ENCODE data around the gene SETD1B.
A peak's percentile ranks its signal among the peaks of the same experiment; 100 is the strongest.

Gene SETD1B

DNA sequence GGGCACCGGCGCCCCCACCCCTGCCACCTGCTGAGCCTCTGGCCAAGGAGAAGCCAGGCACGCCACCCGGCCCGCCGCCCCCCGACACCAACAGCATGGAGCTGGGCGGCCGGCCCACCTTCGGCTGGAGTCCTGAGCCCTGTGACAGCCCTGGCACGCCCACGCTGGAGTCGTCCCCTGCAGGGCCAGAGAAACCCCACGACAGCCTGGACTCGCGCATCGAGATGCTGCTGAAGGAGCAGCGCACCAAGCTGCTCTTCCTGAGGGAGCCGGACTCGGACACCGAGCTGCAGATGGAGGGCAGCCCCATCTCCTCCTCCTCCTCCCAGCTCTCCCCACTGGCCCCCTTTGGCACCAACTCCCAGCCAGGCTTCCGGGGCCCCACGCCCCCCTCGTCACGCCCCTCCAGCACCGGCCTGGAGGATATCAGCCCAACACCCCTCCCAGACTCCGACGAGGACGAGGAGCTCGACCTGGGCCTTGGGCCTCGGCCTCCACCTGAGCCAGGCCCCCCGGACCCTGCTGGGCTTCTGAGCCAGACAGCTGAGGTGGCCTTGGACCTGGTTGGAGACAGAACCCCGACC is 6.5 kb downstream of the SETD1B start:
- DNase-seq: no peak

DNA sequence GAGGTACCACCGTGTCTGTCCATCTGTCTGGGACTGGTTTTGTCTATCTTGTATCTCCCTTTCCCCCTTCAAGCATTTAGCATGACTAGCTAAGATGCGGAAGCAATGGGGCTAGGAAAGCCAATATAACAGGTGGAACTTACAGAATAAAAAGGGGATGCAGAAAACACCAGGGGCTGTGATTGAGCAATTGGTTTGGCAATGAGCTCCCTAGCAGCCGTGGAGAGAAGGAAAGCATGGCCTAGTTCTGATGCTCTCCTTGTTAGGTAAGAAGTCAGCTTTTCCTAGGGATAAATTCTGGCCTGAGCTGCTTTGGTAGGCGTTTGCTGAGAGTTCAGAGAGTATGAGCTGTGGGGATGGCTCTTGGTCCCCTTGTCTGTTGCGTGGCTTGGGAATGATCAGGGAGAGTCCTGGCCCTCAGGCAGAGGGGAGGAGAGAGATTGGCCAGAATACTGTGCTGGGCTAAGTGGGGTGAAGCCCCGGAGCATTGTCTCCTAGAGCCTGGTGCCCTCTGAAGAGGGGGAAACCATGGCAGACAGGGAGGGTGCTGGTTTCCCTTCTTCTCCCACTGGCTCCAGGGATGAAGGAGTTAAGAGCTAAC is 7.1 kb downstream of the SETD1B start:
- DNase-seq: no peak

- peak; percentile 69 for DNase-seq
Measured at GRCh38 chr12:121811434-121812319, 7.9 kb downstream of the SETD1B start.

DNA sequence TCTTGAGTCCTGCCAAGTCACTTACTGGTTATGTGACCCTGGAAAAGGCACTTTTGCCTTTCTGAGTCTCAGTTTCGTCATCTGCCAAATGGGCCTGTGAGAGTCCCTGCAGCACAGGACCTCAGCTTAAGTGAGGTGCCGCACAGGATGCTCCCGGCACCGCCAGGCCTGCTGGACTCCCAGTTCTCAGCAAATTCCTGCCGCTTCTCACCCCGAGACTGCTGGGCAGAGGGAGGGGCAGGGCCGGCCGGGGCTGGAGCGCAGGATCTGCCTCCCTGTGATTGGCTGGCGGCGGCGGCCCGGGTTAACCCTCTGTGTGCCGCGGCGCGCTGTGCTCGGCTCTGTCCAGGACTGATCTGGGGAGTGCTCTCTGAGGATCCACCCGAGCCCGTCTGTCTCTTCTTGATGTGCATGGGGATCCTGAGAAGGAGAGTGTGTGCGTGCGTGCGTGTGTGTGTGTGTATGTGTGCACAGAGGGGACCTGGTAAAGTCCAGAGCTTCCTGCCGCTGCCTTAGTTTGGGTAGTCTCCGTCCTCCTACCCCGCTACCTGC is 8.6 kb downstream of the SETD1B start:
- peak; percentile 49 for DNase-seq

DNA sequence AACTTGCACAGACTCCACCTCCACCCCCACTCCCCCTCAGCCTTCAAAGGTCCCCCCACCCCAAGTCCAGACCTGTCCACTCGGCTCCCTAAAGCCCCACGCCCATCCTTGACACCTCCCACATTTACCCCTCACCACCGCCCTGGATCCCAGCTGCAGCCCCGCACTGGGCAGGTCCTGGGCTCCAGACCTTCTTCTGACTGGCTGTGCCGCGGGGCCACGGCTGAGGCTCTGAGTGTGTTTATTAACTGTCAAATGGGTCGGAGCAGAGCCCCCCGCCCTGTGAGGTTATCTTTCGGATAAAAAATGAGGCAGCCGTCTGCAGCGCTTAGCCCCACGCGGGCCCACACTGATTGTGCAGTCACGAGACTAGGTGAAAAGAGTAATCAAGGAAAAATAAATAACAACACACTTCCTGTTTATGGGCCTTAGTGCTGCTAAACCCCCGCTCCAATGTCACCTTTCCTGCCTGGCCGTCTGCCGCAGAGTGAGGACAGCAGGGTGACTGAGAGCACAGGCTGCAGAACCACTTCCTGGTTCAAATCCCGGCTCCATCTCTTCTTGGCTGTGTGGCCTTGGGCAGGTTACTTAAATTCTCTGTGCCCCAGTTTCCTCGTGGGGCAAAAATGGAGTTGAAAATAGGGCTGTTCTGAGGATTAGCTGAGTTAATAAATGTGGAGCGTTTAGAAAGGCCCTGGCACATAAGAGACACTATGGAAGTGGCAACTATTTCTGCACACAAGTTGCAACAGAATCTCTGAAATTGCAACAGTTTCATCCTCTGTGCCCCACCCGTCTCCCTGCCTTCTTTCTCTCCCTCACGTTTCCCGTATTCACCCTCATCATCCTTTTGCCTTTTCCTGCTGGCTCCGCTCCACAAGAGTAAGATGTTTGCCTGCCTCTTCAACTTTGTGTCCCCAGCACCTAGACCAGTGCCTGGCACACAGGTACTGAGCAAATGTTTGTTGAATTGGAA is 9.4 kb downstream of the SETD1B start:
- DNase-seq: no peak

DNA sequence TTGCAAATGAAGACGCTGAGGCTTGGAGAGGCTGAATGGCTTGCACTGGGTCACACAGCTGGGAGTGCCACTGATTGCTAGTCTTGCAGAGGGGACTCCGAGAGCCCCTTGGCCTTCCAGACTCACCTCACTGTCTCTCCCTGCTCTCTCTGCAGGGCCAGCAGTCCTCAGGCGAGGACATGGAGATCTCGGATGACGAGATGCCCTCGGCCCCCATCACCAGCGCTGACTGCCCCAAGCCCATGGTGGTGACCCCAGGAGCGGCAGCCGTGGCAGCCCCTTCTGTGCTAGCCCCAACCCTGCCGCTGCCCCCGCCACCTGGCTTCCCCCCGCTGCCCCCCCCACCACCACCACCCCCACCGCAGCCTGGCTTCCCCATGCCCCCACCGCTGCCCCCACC is 10.1 kb downstream of the SETD1B start:
- DNase-seq: no peak

DNA sequence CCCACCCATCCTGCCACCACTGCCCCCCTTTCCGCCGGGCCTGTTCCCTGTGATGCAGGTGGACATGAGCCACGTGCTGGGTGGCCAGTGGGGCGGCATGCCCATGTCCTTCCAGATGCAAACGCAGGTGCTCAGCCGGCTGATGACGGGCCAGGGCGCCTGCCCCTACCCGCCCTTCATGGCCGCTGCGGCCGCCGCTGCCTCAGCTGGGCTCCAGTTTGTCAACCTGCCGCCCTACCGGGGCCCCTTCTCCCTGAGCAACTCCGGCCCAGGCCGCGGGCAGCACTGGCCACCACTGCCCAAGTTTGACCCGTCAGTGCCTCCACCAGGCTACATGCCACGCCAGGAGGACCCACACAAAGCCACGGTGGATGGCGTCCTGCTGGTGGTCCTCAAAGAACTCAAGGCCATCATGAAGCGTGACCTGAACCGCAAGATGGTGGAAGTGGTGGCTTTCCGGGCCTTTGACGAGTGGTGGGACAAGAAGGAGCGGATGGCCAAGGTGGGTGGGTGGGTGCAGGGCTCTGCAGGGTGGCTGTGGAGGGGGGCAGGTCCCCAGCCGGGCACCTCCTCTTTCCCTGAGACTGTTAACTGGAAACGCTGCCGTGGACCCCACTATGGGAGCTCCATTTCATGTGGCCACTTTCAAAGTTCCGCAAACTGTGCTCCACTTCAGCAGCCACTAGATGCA is 10.8 kb downstream of the SETD1B start:
- no peak for DNase-seq

DNA sequence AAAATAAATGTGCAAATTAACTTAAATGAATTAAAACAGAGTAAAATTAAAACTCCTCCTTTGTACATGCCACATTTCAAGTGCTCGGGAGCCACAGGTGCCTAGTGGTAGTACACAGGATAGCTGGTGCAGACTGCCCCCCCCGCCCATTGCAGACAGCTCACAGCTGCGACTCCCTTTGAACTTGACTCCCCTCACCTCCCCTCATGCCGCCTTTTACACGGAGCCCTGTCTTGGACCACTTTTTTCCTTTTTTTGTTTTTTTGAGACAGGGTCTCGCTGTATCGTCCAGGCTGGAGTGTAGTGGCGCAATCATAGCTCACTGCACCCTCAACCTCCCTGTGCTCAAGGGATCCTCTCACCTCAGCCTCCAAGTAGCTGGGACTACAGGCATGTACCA is 11.5 kb downstream of the SETD1B start:
- no peak for DNase-seq

DNA sequence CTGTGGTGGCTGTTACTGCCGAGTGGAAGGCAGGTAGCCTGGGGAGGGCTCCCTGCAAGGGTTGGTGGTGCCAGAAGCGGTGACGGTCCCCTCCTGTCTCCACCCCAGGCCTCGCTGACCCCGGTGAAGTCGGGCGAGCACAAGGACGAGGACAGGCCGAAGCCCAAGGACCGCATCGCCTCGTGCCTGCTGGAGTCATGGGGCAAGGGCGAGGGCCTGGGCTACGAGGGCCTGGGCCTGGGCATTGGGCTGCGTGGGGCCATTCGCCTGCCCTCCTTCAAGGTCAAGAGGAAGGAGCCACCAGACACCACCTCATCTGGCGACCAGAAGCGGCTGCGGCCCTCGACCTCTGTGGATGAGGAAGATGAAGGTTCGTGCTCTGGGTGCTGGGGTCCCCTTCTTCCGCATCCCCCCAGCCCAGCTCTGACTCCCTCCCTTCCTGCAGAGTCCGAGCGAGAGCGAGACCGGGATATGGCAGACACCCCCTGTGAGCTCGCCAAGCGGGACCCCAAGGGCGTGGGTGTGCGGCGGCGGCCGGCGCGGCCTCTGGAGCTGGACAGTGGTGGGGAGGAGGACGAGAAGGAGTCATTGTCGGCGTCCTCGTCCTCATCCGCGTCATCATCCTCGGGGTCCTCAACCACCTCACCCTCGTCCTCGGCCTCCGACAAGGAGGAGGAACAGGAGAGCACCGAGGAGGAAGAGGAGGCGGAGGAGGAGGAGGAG is 13.3 kb downstream of the SETD1B start:
- no peak for DNase-seq

- DNase-seq: no peak
Measured at GRCh38 chr12:121817648-121818043, 13.8 kb downstream of the SETD1B start.

DNA sequence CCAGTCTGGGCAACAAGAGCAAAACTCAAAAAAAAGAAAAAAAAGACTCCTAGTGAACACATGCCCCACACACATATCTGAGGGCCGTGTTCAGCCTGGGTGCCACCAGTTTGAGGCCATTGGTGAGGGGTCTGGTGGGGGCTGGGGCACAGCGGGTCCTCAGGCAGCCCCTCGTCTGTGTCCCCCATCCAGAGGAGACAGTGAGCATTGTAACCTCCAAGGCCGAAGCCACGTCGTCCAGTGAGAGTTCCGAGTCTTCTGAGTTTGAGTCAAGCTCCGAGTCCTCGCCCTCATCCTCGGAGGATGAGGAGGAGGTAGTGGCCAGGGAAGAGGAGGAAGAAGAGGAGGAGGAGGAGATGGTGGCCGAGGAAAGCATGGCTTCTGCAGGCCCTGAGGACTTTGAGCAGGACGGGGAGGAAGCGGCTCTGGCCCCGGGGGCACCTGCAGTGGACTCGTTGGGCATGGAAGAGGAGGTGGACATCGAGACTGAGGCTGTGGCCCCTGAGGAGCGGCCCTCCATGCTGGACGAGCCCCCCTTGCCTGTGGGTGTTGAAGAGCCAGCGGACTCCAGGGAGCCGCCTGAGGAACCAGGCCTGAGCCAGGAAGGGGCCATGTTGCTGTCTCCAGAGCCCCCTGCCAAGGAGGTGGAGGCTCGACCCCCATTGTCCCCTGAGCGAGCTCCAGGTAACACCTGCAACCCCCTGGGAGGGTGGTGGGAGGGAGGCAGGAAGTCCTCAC is 15.6 kb downstream of the SETD1B start:
- DNase-seq: no peak

DNA sequence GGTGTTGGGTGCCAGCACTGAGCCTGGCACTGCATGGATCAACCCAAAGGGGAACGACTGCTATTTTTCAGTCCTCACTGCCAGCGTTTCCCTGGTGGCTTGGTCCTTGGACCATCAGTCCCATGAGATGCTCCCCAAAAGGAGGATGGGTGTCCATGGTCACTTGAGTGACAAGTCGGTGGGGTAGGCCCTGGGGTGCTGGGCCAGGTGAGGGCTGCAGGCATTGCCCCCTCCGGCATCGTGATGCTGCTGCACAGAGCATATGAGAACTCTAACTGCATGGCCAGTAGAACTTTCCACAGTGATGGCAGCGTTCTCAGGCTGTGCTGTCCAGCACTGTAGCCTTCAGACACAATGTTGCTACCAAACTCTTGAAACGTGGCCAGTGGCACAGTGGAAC is 16.2 kb downstream of the SETD1B start:
- DNase-seq: no peak

GRCh38 chr12:121822393-121823100 is 18.7 kb downstream of the SETD1B start:
- DNase-seq: no peak

GRCh38 chr12:121823101-121823726 is 19.4 kb downstream of the SETD1B start:
- DNase-seq: no peak

DNA sequence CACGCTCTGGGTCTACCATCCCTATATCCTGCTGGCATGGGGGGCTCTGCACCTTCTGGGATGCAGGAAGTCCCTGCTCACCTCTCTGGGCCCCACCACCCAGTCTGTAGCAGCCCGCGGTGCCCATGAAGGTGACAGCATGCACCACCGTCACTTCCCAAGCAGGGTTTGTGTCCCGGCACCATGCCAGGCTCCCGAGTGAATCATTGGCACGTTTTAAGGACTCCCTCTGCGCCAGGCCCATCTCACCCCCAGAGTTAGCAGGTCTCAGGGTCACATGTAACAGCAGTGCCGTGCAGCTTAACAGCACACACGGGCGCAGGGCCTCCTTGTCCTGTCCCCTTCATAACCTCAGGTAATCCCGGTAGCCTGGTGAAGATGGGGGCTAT is 19.9 kb downstream of the SETD1B start:
- DNase-seq: no peak

GRCh38 chr12:121825041-121825523 is 21.3 kb downstream of the SETD1B start:
- no peak for DNase-seq

GRCh38 chr12:121826318-121827150 is 22.7 kb downstream of the SETD1B start:
- DNase-seq: no peak
